ENCODE results near the gene FGF16. TPM values are rescaled to one million over a fixed set of nuclear protein-coding genes. Genes with fewer than 3 reads are reported as not detected.
"Not testable (repeated sequence)": the region's sequence is repeated elsewhere in the genome, so short reads cannot be mapped to it uniquely, and the experiment has no call there.

Gene FGF16
- total RNA-seq, 1 experiment from 2014 or later = not detected

DNA sequence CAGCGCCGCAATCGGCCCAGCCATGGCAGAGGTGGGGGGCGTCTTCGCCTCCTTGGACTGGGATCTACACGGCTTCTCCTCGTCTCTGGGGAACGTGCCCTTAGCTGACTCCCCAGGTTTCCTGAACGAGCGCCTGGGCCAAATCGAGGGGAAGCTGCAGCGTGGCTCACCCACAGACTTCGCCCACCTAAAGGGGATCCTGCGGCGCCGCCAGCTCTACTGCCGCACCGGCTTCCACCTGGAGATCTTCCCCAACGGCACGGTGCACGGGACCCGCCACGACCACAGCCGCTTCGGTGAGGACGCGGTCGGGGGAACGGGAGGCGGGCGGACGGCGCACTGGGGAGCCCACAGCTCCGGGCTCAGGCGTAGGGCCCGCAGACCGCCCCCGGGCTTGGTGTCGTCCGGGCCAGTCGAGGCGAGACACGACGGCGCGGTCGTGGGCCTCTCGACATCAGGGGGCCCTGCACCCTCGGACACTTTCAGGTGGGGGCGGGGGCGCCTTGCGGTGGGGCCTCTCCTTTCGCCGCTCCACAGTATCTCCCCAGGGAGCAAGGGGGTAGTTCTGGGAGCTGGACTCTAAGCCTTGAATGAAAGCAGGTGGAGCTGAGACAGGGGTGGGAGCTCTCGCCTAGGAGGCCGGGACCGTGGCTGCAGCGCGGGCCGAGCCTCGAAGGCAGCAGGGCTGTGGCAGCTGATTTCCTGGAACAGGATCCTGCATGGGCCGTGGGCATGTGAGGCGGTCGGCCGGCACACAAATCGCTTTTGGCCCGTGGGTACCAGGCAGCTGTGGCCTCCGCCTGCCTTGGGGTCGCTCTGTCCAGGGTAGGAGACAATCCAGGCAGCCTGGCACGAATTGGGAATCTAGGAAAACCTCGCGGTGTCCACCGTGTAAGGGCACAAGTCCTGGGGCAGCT lies 722 bp downstream of the FGF16 start:
- no peak for DNase-seq (ENCODE audit: low spot score)

DNA sequence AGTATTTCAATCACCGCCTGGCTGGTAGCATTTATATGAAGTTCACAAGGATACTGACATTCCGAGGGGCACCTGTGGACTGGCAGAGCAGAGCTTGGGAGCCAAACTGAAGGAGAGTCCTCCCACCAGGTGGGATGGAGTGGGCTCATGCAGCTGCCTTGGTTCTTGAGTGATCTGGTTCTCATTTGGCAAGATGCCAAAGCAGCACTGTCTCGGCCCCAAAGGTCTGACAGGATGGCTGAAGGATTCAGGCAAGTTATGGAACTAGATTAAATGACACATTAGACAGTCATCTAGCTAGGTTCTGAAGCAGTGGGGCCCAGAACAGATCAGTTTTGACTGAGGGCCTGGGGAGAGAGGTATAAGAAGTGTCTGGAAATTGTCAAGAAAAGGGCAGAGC lies 3.2 kb downstream of the FGF16 start:
- no peak for DNase-seq (ENCODE audit: low spot score)

DNA sequence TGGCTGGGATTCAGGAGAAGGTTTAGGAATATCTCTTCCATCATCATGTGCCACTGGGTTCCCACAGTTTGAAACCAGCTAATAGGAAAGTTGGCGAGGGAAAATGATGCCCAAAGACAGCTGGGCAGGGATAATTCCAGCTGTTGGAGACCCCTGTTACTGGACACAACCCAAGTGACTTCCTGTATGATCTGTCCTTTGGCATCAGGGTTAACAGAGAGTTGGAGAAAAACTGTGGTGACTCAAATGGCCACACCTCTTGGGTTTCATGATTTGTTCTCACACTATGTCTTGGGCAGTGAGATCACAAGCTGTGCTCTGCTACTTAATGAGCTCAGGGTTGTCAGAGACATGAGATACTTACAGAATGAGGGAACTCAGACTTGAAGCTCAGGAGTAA lies 3.8 kb downstream of the FGF16 start:
- peak; percentile 34 for DNase-seq (ENCODE audit: low spot score)

DNA sequence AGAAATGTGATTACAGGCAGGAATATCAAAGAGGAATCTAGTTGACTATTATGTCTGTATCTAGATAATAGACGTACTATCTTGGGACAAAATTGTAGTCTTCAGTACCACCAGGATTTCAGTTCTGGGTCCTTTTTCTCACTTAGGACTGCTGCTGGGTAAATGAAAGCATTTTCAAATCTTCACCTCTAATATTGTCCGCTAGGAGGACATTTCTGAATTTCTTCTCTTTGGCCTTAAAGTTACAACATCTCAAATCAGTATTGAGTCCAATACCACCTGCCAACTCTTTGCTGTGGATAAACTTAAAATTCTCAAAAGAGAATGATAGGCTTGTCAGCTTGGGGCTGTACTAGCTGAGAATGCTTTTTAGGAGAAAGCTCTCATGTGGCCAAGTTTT lies 6.0 kb downstream of the FGF16 start:
- no peak for DNase-seq (ENCODE audit: low spot score)

DNA sequence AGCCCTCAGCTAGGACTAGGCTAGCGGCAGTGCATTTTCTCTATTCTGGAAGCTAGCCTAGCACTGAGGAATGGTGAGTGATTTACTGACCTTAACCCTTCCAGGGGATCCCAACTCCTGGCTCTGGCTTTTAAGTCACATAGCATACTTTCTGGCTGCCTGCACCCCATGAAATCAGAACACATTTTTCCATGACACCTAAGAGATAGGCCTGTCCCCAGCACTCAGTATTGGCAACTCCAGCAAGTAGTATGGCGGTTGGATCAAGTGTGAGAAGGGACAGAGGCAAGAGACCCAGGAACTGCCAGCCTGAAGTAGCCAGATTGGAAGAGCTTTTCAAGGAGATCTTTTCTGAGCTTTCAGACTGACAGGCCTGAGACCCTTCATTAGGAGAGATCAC lies 8.2 kb downstream of the FGF16 start:
- no peak for DNase-seq (ENCODE audit: low spot score)

- no peak for DNase-seq (ENCODE audit: low spot score)
Measured at GRCh38 chrX:77484045-77484444, 36.9 kb downstream of the FGF16 start.

GRCh38 chrX:77493677-77494553 lies 46.7 kb downstream of the FGF16 start:
- DNase-seq (ENCODE audit: low spot score) = peak; percentile 80

DNA sequence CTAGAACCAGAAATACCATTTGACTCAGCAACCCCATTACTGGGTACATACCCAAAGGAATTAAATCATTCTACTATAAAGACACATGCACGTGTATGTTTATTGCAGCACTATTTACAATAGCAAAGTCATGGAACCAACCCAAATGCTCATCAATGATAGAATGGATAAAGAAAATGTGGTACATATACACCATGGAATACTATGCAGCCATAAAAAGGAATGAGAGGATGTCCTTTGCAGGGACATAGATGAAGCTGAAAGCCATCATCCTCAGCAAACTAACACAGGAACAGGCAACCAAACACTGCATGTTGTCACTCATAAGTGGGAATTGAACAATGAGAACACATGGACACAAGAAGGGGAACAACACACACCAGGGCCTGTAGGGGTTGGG lies 53.0 kb downstream of the FGF16 start:
- not testable (repeated sequence) for DNase-seq (ENCODE audit: low spot score)

DNA sequence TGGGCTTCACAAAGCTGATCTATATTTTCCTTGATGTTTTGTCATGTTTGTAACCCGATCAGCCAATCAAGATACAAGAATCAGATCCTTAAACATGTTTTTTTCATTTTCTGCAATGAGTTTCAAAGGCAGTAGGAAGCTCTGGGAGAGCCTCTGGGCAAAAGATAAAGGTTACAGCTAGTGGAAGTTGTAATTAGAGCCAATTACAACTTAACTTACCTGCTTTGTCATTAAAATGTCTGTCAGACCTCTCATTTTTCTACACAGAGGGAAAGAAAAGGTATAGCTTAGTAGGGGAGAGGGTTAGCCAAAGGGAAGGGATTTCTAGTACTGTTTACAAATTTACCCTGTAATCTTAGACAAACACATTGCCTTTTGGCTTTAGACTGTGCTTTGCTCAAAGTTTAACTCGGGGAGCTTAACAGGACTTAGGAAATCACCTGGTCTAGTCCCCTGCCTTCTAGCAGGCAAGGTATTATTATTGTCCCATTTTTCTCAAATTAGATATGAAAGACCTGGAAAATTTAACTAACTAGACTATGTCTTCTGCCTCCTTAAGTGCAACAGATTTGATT lies 55.8 kb downstream of the FGF16 start:
- no peak for DNase-seq (ENCODE audit: low spot score)

DNA sequence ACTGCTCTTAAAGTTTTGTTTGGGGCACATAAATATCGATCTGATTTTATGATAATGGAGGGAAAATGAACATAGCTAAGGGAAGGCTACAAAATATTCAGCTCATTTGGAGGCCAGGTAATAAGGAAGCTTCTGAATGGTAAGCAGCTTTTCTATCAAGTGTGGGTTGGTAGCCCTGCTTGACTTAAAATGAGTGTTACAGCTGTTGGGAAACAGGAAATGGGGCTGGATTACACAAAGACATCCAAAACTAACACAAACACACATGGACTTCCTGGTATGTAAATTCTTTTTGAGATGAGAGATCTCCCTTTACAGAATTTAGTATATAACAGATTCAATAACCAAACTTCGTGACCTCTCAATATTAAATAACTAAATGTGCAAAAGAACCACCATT lies 58.0 kb downstream of the FGF16 start:
- DNase-seq (ENCODE audit: low spot score) = peak; percentile 11

Measured in H4 (cell line).